NCI-H526 (cell line): ENCODE results near the gene KRTAP10-11.
"Not testable (repeated sequence)": the region's sequence is repeated elsewhere in the genome, so short reads cannot be mapped to it uniquely, and the experiment has no call there.

ENCODE experiments used
- DNase-seq, 2 experiments: peaks; one replicate each; lab custom pipeline; 2025; lab: John Stamatoyannopoulos, UW

The KRTAP10-11 gene

GRCh38 chr21:44646366-44647221 is at the start of gene KRTAP10-11:
TSS of gene KRTAP10-11 (plus strand) at chr21:44646414. CDS start at chr21:44646459, 45 bp downstream.
- not testable (repeated sequence) for DNase-seq

- no peak for DNase-seq
These were observed 48.2 kb upstream of the KRTAP10-11 start for GRCh38 chr21:44598061-44598460.

GRCh38 chr21:44599264-44600029 is 46.8 kb upstream of the KRTAP10-11 start:
- no peak for DNase-seq

- not testable (repeated sequence) for DNase-seq
These were observed 45.9 kb upstream of the KRTAP10-11 start, which contains the start of gene KRTAP10-7 for GRCh38 chr21:44600118-44600978. TSS of gene KRTAP10-7 (plus strand) at chr21:44600597. CDS start at chr21:44600622, 25 bp downstream.

DNA sequence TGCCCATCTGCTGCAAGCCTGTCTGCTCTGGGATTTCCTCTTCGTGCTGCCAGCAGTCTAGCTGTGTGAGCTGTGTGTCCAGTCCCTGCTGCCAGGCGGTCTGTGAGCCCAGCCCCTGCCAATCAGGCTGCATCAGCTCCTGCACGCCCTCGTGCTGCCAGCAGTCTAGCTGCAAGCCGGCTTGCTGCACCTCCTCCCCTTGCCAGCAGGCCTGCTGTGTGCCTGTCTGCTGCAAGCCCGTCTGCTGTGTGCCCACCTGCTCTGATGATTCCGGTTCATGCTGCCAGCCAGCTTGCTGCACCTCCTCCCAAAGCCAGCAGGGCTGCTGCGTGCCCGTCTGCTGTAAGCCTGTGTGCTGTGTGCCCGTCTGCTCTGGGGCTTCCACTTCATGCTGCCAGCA is 45.1 kb upstream of the KRTAP10-11 start:
- not testable (repeated sequence) for DNase-seq

DNA sequence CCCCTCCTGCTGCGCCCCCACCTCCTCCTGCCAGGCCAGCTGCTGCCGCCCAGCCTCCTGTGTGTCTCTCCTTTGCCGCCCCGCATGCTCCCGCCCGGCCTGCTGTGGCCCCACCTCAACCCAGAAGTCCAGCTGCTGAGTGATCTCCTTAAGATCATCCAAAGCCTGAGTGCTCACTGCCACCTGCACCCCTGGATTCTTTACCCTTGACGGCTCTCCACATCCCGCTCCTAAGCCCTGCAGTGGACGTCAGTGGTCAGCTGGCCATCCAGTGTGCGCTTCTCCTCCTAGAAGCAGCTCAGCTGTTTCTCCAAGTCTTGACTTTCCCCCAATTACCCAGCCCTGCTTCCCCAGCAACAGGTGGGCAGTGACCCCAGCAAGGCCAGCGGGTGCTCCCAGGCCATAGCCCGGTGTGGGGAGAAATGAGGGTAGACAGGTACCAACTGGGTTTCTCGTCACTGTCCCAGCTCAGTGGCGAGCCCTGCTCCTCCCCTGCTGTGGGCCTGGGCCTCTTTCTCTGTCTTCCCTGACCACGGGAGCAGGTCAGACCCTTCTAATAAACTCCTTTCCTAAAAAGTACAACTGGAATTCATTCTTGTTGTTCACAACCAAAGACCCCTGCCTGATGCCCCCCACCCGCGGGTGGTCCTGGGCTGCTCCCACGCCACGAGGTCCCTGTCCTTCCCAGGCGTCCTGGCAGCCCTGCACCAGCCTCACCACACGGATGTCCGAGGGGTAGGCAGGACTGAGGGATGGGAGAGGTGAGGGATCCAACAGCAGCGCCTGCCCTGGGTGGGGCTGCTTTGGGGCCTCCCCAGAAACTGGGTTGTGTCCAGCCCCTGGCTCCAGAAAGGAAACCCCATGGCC is 44.4 kb upstream of the KRTAP10-11 start:
- DNase-seq: no peak

DNA sequence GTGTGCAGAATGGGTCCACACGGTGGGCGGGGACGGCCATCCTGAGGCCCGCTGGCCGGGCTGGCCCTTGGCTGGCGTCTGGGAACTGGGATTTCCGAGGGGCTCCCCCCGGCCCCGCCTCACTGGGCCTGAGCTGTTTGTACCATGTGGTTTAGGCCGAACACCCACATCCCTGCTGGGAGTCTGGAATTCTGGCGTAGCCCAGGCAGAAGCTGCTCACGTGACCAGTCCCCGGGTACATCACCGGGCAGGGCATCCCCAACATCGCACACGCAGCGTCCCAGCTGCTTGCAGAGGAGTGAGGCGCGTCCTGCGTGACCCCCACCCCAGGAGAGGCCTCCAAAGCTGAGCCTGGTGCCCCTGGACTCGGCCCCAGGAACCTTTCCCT is 43.8 kb upstream of the KRTAP10-11 start:
- DNase-seq: no peak

DNA sequence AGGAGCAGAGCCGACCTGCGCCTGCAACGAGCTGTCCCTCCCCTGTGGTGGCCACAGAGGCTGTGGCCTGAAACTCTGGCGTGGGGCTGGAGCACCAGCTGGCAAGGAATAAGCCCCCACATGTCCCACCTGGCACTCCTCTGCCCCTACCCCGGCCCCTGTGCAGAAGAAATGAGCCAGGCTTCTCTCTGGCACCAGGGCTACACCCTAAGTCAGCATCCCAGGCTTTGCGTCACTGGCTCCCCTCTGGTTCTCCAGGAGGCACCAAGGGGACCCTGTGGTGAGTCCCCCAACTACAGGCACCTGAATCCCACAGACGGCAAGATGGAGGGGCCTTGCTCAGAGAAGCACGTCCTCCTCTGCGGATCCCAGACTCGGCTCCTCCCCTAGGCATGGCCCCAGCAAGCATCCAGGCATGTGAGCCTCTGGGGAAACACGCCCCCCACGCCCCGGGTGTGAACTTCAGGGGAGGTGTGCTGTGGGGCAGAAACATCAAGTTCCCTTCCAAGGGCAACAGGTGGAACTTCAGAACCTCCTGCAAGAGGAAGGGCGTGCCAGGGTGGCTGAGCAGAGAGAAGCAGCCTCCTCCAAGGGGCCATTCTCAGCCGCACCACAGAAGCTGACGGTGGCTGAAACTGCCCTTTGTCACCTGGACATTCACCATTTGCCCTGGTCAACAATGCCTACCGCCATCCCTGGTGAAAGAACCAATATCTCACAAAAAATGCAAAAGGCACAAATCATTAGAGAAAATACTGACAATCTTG is 42.9 kb upstream of the KRTAP10-11 start:
- DNase-seq: no peak

GRCh38 chr21:44603911-44604310 is 42.3 kb upstream of the KRTAP10-11 start:
- no peak for DNase-seq

GRCh38 chr21:44606495-44606894 is 39.7 kb upstream of the KRTAP10-11 start:
- DNase-seq: no peak

- no peak for DNase-seq
These were observed 37.0 kb upstream of the KRTAP10-11 start for GRCh38 chr21:44609193-44609592.

DNA sequence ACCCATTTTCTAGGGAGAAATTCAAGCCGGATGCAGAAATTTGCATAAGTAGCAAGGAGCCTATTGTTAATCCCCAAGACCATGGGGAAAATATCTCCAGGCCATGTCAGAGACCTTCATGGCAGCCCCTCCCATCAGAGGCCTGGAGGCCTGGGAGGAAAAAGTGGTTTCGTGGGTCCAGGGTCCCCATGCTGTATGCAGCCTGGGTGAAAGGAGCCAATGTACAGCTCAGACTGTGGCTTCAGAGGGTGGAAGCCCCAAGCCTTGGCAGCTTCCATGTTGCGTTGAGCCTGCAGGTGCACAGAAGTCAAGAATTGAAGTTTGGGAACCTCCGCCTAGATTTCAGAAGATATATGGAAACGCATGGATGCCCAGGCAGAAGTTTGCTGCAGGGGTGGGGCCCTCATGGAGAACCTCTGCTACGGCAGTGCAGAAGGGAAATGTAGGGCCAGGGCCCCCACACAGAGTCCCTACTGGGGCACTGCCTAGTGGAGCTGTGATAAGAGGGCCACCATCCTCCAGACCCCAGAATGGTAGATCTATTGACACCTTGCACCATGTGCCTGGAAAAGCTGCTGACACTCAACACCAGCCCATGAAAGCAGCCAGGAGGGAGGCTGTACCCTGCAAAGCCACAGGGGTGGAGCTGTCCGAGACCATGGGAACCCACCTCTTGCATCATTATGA is 35.9 kb upstream of the KRTAP10-11 start:
- not testable (repeated sequence) for DNase-seq

DNA sequence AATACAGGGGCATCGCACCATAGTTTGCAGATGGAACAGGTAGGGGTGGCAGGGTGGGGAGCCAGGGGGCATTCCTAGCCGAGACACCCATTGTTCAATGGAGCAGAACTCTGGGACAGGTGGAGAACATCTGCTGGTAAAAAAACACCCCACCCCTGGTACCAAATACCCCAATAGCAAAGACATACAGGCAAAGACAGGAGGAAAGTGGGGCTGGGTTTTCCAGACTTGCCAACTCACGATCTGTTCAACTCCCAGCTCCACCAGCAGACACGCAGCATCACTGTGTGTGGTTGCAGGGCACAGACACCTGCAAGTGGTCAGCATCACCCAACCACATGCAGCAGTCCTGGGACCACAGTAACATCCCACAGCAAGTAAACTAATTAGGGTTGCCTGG is 34.7 kb upstream of the KRTAP10-11 start:
- no peak for DNase-seq

DNA sequence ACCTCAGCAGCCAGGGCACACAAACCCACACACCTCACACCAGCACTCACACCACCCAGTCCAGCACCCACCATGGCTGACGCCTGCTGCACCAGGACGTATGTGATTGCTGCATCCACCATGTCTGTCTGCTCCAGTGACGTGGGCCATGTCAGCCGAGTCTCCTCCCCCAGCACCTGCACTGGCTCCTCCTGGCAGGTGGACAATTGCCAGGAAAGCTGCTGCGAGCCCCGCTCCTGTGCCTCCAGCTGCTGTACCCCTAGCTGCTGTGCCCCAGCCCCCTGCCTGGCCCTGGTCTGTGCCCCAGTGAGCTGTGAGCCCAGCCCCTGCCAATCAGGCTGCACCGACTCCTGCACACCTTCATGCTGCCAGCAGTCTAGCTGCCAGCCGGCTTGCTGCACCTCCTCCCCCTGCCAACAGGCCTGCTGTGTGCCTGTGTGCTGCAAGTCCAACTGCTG is 34.2 kb upstream of the KRTAP10-11 start, which contains the start of gene KRTAP10-8:
KRTAP10-8 (plus strand) TSS at position 51 of the 458 bp plus-strand sequence; CDS start at position 73, 22 bp downstream.
- DNase-seq: no peak

DNA sequence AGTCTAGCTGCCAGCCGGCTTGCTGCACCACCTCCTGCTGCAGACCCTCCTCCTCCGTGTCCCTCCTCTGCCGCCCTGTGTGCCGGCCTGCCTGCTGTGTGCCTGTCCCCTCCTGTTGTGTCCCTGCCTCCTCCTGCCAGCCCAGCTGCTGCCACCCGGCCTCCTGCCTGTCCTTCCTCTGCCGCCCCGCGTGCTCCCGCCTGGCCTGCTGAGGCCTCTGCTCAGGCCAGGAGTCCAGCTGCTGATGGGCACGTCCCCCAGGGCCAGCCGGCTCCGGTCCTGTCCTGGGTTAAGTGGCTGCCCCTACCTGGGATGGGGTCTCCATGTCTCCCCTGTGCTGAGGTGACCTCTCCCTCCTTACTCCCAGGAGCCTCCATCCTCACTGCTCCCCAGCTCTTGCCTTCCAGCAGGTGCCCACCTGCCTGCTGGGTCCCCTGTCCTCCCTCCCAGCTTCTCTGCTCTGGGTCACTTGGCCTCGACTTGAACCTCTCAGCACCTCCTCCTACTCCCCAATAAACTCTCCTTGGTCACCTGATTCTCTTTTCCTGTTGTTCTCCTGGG is 33.5 kb upstream of the KRTAP10-11 start:
- no peak for DNase-seq

GRCh38 chr21:44613386-44614155 is 32.6 kb upstream of the KRTAP10-11 start:
- no peak for DNase-seq

DNA sequence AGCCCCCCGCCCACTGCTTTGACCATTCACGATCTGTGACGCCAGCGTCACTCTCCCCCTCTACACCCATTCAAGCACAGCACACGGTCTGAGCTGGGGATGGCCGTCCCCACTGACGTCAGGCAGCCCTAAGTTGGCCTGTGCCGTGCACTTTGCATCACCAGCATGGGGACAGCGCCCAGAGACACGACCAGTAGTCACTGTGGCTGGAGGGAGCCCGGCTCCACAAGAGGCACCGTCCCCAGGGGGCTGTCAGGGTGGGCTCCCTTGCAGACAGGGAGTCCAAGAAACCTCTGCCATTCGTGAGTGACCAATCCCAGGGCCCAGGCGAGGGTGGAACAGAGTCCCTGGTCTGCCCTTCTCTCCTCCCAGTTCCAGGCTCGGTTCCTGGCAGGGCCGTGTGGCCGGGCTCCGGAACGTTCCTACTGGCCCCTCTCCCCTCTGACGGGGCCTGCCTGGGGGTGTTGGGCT is 32.0 kb upstream of the KRTAP10-11 start:
- DNase-seq: no peak

DNA sequence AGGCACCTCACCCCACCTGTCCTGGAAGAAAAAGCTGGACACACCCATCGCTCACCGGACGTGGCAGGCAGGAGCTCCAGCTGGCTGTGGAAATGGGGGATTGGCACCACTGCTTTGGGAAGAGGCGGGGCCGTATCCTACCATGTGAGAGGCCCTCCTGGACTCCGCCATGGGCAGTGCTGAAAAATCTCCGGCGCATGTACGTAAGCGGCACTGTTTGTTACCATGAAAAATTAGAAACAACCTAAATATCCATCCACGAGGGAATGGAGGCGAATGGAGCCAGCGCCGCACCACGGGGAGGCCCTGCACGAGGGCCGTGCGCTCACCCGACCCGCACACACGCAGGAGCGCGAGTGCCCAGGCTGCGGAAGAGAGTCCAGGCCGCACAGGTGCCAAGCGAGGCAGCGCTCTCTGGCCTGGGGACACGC is 31.2 kb upstream of the KRTAP10-11 start:
- DNase-seq: no peak
